HepG2 (cell line): ENCODE results near the gene CDC34. TPM values are rescaled to one million over a fixed set of nuclear protein-coding genes. Genes with fewer than 3 reads are reported as not detected.

Experiments used
- EEA1 ChIP-seq: sonication (generic); formaldehyde crosslinking; IDR thresholded peaks from 2 replicates; pipeline ENCODE4 v1.5.1; 2020; ENCODE audit warnings: mild to moderate bottlenecking, missing genetic modification reagents, borderline replicate concordance
- ETV5 ChIP-seq: IDR thresholded peaks from 2 replicates; pipeline ENCODE4 v1.6.1; 2018; ENCODE audit warnings: missing biosample characterization, missing genetic modification reagents, inconsistent platforms, borderline replicate concordance
- MTF1 ChIP-seq: sonication (generic); formaldehyde crosslinking; IDR thresholded peaks from 2 replicates; pipeline ENCODE4 v1.5.0; 2020; ENCODE audit warnings: missing genetic modification reagents
- RBFOX2 ChIP-seq: fragments of 200-400 bp; formaldehyde crosslinking; IDR thresholded peaks from 2 replicates; pipeline ENCODE4 v1.6.1; 2017; ENCODE audit warnings: low read depth, mild to moderate bottlenecking, low read length
- THAP11 ChIP-seq: IDR thresholded peaks from 2 replicates; pipeline ENCODE4 v1.6.1; 2016; ENCODE audit warnings: missing biosample characterization, missing genetic modification reagents
- YEATS4 ChIP-seq: sonication (generic); formaldehyde crosslinking; IDR thresholded peaks from 2 replicates; pipeline ENCODE4 v1.4.0; 2020; ENCODE audit warnings: missing genetic modification reagents, borderline replicate concordance
- ZNF160 ChIP-seq: sonication (generic); formaldehyde crosslinking; IDR thresholded peaks from 2 replicates; pipeline ENCODE4 v1.8.0; 2022; ENCODE audit warnings: mild to moderate bottlenecking, inconsistent platforms, missing genetic modification reagents
- ZNF335 ChIP-seq: sonication (generic); formaldehyde crosslinking; IDR thresholded peaks from 2 replicates; pipeline ENCODE4 v1.4.0; 2020; ENCODE audit warnings: missing genetic modification reagents
- ZNF605 ChIP-seq: sonication (generic); formaldehyde crosslinking; IDR thresholded peaks from 2 replicates; pipeline ENCODE4 v1.8.0; 2022; ENCODE audit warnings: mild to moderate bottlenecking, missing genetic modification reagents
- polyA plus RNA-seq, 8 experiments: library from polyadenylated mRNA; depleted of rRNA in 3 of 8; stranded (reverse) in 7 of 8; unstranded in 1 of 8; fragments of >200 nt; fragmentation: Illumina TruSeq in 4 of 8; extraction: Trizol in 4 of 8; gene quantifications; 2 replicates each; pipeline versions ENCODE4 v1.2.1 to v1.2.3, GENCODE V29; 2011 to 2016; ENCODE audit warnings: low read depth in 4 of 8, missing spikeins in 1 of 8, mixed read lengths in 1 of 8; ENCODE audit not compliant: insufficient read depth in 1 of 8
- total RNA-seq, 5 experiments: library from RNA; depleted of rRNA; stranded (reverse); fragments of >200 nt; fragmentation: Illumina TruSeq; extraction: Trizol; gene quantifications; 2 replicates each; pipeline ENCODE4 v1.2.3, GENCODE V29; 2016; ENCODE audit warnings: low read depth in 1 of 5
- TF ChIP-seq, protein P1 (sequence below): IDR thresholded peaks from 2 replicates; pipeline ENCODE4 v1.6.1; 2012; ENCODE audit warnings: low read length, improper control_type of control experiment
- TF ChIP-seq, protein P2 (sequence below): sonication (generic); formaldehyde crosslinking; IDR thresholded peaks from 2 replicates; pipeline ENCODE4 v1.5.0; 2020; ENCODE audit warnings: mild to moderate bottlenecking, missing genetic modification reagents, borderline replicate concordance
- TF ChIP-seq, protein P3 (sequence below): sonication (generic); formaldehyde crosslinking; IDR thresholded peaks from 2 replicates; pipeline ENCODE4 v1.4.0; 2020; ENCODE audit warnings: missing genetic modification reagents

The CDC34 gene
- total and polyA plus RNA-seq, 2 of the 13 experiments (the other 11 are each of a cell fraction or from before 2014, with no cell fraction given) = 138 to 150 TPM

DNA sequence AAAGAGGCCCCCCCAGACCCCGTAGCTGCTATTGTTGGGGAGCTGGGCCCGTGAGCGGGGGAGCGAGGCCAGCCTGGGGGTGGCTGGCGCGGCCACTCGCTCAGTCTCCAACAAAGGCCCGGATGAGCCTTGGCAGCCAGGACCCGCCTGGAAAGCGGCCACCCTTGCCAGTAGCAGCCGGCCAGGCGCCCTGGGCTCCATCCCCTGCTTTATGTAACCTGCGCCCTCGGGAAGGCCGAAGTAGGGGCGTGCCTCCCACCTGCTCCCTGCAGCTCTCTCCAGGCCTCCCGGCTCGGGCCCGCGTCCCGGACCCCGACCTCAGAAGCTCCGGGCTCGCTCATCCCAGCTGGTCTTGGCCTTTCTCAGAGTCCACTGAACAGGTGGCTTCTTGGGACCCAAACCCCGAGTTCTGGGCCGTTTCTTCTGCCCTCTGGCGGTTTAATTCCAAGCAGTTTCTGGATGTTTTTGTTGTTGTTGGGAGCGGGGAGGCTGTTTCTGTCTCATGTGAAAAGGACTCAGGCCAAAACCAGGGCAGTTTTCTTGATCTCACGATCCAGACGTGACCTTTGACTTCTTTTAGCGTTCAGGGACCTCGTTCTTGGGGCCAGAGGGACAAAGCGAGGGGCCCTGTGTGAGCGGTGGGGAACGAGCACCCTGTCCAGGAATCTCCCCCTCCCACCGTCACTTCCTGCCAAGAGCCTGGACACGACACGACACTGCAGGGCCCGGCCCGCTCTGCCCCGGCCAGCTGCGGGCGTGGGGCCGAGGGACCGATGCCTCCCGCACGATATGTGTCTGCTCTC lies 1.2 kb downstream of the CDC34 start (continued):
- TF ChIP-seq RBFOX2 (peak; percentile 58), YEATS4 (peak; percentile 57; the same call in 1 of the 2 replicates), EEA1 (no peak), ETV5 (CRISPR knock-in tag) (peak; percentile 47; the same call in 1 of the 2 replicates), ZNF160 (CRISPR knock-in tag) (0 out of 2 replicates have a peak, but pooled peaks have one; percentile 45), THAP11 (CRISPR knock-in tag) (peak; percentile 37), ZNF605 (no peak), ZNF335 (CRISPR knock-in tag) (no peak), MTF1 (CRISPR knock-in tag) (0 out of 2 replicates have a peak, but pooled peaks have one; percentile 14)
- TF ChIP-seq, protein P1, sequence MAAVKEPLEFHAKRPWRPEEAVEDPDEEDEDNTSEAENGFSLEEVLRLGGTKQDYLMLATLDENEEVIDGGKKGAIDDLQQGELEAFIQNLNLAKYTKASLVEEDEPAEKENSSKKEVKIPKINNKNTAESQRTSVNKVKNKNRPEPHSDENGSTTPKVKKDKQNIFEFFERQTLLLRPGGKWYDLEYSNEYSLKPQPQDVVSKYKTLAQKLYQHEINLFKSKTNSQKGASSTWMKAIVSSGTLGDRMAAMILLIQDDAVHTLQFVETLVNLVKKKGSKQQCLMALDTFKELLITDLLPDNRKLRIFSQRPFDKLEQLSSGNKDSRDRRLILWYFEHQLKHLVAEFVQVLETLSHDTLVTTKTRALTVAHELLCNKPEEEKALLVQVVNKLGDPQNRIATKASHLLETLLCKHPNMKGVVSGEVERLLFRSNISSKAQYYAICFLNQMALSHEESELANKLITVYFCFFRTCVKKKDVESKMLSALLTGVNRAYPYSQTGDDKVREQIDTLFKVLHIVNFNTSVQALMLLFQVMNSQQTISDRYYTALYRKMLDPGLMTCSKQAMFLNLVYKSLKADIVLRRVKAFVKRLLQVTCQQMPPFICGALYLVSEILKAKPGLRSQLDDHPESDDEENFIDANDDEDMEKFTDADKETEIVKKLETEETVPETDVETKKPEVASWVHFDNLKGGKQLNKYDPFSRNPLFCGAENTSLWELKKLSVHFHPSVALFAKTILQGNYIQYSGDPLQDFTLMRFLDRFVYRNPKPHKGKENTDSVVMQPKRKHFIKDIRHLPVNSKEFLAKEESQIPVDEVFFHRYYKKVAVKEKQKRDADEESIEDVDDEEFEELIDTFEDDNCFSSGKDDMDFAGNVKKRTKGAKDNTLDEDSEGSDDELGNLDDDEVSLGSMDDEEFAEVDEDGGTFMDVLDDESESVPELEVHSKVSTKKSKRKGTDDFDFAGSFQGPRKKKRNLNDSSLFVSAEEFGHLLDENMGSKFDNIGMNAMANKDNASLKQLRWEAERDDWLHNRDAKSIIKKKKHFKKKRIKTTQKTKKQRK = no peak
- TF ChIP-seq, protein P2, sequence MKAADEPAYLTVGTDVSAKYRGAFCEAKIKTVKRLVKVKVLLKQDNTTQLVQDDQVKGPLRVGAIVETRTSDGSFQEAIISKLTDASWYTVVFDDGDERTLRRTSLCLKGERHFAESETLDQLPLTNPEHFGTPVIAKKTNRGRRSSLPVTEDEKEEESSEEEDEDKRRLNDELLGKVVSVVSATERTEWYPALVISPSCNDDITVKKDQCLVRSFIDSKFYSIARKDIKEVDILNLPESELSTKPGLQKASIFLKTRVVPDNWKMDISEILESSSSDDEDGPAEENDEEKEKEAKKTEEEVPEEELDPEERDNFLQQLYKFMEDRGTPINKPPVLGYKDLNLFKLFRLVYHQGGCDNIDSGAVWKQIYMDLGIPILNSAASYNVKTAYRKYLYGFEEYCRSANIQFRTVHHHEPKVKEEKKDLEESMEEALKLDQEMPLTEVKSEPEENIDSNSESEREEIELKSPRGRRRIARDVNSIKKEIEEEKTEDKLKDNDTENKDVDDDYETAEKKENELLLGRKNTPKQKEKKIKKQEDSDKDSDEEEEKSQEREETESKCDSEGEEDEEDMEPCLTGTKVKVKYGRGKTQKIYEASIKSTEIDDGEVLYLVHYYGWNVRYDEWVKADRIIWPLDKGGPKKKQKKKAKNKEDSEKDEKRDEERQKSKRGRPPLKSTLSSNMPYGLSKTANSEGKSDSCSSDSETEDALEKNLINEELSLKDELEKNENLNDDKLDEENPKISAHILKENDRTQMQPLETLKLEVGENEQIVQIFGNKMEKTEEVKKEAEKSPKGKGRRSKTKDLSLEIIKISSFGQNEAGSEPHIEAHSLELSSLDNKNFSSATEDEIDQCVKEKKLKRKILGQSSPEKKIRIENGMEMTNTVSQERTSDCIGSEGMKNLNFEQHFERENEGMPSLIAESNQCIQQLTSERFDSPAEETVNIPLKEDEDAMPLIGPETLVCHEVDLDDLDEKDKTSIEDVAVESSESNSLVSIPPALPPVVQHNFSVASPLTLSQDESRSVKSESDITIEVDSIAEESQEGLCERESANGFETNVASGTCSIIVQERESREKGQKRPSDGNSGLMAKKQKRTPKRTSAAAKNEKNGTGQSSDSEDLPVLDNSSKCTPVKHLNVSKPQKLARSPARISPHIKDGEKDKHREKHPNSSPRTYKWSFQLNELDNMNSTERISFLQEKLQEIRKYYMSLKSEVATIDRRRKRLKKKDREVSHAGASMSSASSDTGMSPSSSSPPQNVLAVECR = peak; percentile 70; the same call in 1 of the 2 replicates
- TF ChIP-seq, protein P3, sequence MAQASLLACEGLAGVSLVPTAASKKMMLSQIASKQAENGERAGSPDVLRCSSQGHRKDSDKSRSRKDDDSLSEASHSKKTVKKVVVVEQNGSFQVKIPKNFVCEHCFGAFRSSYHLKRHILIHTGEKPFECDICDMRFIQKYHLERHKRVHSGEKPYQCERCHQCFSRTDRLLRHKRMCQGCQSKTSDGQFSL = no peak
